Left ventricle myocardium superior (tissue), 1 donor: Measurements from ENCODE around the gene CCDC12. TPM values are rescaled to one million over a fixed set of nuclear protein-coding genes. Genes with fewer than 3 reads are reported as not detected.
"Not testable (repeated sequence)": the region's sequence is repeated elsewhere in the genome, so short reads cannot be mapped to it uniquely, and the experiment has no call there.

Experiments
- ATAC-seq: fragments of 200-7000 bp; cut with Tn5 transposase; one replicate; pipeline ENCODE4 v1.9.1; 2020; ENCODE audit warnings: mild to moderate bottlenecking, moderate library complexity
- DNase-seq: peaks from one replicate; pipeline ENCODE4 v3.0.0-alpha.2; 2020
- intact Hi-C: fragments of 100-400 bp; cut with micrococcal nuclease; formaldehyde crosslinking; loops from one replicate; pipeline ENCODE4 v1.11.0; 2022
- total RNA-seq: library from RNA; stranded (reverse); fragmentation: NEBNext Ultra II Directional; extraction: Animal tissue kit (Norgen Biotek cat#: 25700); gene quantifications from one replicate; pipeline ENCODE4 v1.2.1, GENCODE V29; 2021
- donor health status: DM: no; HTN: yes; CAD: no; lungs with severe emphysema.

CCDC12 gene
- total RNA-seq, 1 donor from 2014 or later: 29.6 TPM

- DNase-seq (no peak), ATAC-seq (no peak)
- intact Hi-C loops: no loop called here
These were observed 59.3 kb downstream of the CCDC12 start for GRCh38 chr3:46917257-46917656.

- ATAC-seq (no peak), DNase-seq (no peak)
- intact Hi-C loops: no loop called here
These were observed 59.7 kb downstream of the CCDC12 start for GRCh38 chr3:46916799-46917198.

GRCh38 chr3:46916278-46916677 is 60.3 kb downstream of the CCDC12 start:
- intact Hi-C loops: no loop called here
- ATAC-seq: no peak
- DNase-seq: no peak

DNA sequence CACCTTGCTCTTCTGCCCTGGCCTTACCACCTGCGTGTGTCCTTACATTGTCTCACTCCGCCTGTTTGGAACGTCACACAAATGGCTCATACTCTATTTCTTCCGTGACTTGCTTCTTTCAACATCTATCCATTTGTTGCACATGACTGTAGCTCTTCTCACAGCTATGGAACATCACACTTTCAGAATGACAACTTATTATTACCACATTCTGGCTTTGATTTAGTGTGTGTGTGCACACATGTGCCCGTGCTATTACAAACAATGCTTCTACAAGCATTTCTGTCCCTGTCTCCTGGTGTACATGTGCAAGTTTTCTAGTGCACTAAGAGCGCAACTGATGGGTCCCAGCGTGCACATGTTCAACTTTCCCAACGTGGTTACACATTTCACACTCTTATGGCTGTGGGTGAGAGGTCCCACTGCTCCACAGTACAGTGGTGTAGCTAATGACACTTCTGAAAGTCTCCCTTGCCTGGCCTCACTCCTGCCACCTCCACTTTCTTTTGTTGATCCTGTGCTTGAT is 61.2 kb downstream of the CCDC12 start:
- intact Hi-C loops: no loop called here
- ATAC-seq: peak; percentile 17
- DNase-seq: no peak

DNA sequence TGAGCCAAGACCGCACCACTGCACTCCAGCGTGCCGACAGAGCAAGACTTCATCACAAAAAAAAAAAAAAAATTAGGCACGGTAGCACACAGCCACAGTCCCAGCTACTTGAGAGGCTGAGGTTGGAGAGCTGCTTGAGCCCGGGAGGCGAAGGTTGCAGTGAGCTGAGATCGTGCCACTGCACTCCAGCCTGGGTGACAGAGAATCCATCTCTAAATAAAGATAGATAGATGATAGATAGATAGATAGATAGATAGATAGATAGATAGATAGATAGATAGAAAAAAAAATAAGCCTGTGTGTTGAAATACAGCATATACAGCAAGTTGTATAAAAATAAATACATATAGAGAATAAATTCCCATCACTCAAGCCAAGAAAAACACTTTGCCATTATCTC is 61.7 kb downstream of the CCDC12 start:
- intact Hi-C loops: loop anchor here (5.0 kb wide), 1 partner anchor 208 kb away; no protein-coding TSS in a partner anchor
- peak; percentile 18 for DNase-seq
- no peak for ATAC-seq

- ATAC-seq (peak; percentile 61), DNase-seq (peak; percentile 44)
These were observed 62.9 kb downstream of the CCDC12 start for GRCh38 chr3:46913644-46914043.

DNA sequence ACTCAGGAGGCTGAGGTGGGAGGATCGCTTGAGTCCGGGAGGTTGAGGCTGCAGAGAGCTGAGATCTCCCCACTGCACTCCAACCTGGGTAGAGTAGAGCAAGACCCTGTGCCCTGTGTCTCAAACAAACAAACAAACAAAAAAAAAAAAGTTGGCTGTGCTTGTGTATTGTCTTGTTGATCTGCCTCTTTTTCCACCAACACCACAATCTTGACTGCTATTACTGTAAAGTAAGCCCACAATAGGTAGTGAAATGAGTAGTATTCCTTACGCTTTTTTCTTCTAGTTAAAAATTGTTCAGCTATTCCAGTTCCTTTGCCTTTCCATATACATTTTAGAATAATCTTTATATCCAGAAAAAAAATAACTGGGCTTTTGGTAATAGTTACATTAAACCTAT is 63.6 kb downstream of the CCDC12 start:
- intact Hi-C loops: loop anchor here (5.0 kb wide), 1 partner anchor 206 kb away; no protein-coding TSS in a partner anchor
- ATAC-seq: no peak
- DNase-seq: no peak

More at GRCh38 chr3:46913644-46914043, 62.9 kb downstream of the CCDC12 start:
- intact Hi-C loops: loop anchor here (5.0 kb wide), 1 partner anchor 206 kb away; no protein-coding TSS in a partner anchor

DNA sequence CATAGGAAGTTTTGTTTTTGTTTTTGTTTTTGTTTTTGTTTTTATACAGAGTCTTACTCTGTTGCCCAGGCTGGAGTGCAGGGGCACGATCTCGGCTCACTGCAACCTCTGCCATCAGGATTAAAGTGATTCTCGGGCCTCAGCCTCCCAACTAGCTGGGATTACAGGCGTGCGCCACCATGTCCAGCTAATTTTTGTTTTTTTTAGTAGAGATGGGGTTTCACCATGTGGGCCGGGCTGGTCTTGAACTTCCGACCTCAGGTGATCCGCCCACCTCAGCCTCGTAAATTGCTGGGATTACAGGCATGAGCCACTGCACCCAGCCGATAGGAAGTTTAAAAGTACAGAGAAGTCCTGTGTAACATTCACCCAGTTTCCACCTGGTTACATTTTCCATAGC is 65.6 kb downstream of the CCDC12 start:
- DNase-seq: peak; percentile 10
- intact Hi-C loops: loop anchor here (5.0 kb wide), 1 partner anchor 204 kb away; no protein-coding TSS in a partner anchor
- ATAC-seq: not testable (repeated sequence)

- DNase-seq (peak; percentile 14), ATAC-seq (no peak)
- intact Hi-C loops: loop anchor here (5.0 kb wide), 1 partner anchor 203 kb away; no protein-coding TSS in a partner anchor
These were observed 66.3 kb downstream of the CCDC12 start for GRCh38 chr3:46910166-46910760.

- DNase-seq: peak; percentile 90
- intact Hi-C loops: loop anchor here (5.0 kb wide), 1 partner anchor 202 kb away; no protein-coding TSS in a partner anchor
- ATAC-seq: peak; percentile 80
These were observed 66.9 kb downstream of the CCDC12 start for GRCh38 chr3:46909535-46910161.

- DNase-seq (no peak), ATAC-seq (peak; percentile 20)
- intact Hi-C loops: no loop called here
These were observed 67.5 kb downstream of the CCDC12 start for GRCh38 chr3:46908986-46909534.

DNA sequence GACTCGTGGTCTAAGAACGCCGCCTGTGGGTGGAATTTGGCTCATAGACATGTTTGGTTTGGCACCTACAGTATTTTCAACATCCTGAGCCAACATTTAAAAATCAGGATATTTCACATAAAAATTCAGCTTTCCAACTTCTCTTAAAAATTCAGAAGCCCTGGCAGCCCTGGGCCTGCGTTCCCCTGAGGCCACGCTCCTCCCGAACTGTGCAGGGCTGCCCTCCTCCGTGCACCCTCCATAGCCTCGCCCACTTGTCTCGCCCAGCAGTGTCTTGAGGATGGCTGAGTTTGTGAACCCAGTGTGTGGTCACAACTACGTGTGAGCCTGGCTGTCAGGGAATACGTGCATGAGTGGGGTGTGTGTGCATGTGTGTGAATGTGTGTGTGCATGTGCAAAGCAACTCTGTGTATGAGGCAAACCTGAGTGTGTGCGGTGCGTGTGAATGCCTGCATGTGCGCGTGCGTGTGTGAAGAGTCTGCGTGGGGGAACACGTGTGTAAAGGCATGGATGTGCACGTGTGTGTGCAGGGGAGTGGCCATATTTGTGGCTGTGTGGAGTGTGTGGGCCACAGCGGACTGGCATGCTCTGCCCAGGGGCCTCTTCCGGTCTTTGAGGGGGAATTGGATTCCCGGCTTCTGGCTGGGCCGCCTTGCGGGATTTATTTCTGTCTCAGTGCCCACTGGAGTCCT is 68.1 kb downstream of the CCDC12 start:
- ATAC-seq: peak; percentile 42
- intact Hi-C loops: no loop called here
- peak; percentile 58 for DNase-seq

DNA sequence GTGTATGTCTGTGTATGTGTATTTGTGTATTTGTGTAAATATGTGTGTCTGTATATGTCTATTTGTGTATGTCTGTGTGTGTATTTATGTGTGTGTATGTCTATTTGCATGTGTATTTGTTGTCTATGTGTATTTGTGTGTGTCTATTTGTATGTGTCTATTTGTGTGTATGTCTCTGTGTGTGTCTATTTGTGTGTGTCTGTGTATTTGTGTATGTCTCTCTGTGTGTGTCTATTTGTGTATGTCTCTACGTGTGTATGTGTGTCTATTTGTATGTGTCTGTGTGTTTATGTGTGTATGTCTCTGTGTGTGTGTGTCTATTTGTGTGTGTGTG is 68.6 kb downstream of the CCDC12 start:
- no peak for DNase-seq
- no peak for ATAC-seq
- intact Hi-C loops: no loop called here

DNA sequence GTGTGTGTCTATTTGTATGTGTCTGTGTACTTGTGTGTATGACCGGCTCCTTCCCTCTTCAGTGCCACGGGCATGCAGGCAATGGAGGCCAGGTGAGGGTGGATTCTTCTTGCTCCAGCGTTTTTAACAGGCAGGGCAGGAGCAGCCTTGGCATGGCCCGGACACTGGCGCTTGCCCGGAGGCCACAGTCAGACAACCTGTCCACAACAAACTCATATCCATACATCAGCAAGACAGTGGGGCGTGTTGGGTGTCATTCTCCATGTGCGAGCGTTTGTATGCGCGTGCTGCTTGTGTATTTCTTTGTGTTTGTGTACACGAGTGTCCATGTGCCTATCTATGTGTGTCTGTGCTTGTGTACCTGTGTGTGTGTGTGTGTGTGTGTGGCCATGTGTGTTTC is 69.3 kb downstream of the CCDC12 start:
- intact Hi-C loops: no loop called here
- DNase-seq (peak; percentile 18), ATAC-seq (no peak)

- ATAC-seq (no peak), DNase-seq (no peak)
- intact Hi-C loops: no loop called here
These were observed 70.0 kb downstream of the CCDC12 start for GRCh38 chr3:46906471-46907058.

GRCh38 chr3:46905661-46906451 is 70.7 kb downstream of the CCDC12 start:
- intact Hi-C loops: no loop called here
- DNase-seq (peak; percentile 17), ATAC-seq (no peak)

GRCh38 chr3:46905213-46905560 is 71.4 kb downstream of the CCDC12 start:
- peak; percentile 18 for DNase-seq
- intact Hi-C loops: no loop called here
- no peak for ATAC-seq

DNA sequence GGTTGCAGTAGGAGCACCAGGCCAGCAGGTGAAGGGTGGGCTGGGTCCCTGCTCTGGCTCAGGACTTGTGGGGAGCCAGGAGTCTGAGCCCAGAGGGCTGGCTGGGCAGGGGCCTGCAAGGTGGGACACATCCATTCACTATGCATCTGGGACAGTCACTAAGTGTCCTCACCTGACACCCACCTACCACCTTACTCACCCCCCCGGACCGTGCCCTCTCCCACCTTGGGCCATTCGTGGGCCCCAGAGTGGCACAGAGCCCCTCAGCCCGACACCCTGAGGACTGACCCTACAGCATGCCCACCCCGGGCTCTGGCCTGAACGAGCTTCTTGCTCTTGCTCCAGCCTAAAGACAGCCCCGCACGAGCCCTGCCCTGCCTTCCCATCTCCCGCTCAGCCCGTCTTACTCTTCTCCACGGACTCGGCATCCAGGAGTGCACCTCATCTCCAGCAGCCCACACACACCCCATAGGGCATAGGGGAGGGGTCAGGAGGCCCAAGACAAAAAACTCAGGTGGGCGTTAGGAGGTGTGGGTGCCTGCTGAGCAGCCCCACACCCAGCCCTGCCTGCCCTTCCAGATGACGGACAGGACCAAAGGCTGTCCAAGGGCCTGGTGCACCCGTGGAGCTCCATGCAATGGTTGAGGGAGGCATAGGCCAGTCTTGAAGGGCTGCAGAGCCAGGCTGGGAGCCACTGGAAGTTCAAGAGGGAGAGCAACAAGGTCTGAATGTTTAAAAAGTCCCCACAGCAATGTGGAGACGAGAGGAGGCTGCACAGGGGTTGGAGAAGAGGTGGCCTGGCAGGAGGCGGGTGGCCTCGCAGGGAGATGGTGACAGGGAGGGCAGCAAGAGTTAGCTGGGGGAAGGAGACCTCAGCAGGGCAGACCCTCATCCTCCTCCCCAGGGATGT is 72.0 kb downstream of the CCDC12 start:
- ATAC-seq (no peak), DNase-seq (peak; percentile 28)
- intact Hi-C loops: no loop called here
